ENCODE results near the gene ANKMY1.

DNA sequence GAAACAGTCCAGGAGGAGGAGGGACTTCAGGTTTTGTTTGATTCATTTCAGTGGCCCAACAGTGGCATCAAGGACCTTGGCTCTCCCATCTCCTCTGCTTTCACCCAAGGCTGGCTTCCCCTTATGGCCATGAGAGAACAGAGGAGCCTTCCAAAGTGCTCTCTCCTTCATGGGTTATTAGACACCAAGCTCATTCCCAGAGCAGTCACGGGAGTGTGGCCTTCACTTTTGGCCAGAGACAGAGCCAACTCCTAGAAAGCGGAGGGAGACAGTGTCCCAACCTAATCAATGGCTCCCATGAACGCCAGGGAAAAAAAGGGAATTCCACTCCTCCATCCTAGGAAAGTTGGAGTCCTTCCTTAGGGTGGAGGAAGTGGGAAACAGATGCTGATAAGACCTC lies 1.5 kb upstream of the ANKMY1 start:
- TF ChIP-seq, protein P1, sequence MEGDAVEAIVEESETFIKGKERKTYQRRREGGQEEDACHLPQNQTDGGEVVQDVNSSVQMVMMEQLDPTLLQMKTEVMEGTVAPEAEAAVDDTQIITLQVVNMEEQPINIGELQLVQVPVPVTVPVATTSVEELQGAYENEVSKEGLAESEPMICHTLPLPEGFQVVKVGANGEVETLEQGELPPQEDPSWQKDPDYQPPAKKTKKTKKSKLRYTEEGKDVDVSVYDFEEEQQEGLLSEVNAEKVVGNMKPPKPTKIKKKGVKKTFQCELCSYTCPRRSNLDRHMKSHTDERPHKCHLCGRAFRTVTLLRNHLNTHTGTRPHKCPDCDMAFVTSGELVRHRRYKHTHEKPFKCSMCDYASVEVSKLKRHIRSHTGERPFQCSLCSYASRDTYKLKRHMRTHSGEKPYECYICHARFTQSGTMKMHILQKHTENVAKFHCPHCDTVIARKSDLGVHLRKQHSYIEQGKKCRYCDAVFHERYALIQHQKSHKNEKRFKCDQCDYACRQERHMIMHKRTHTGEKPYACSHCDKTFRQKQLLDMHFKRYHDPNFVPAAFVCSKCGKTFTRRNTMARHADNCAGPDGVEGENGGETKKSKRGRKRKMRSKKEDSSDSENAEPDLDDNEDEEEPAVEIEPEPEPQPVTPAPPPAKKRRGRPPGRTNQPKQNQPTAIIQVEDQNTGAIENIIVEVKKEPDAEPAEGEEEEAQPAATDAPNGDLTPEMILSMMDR (IDR thresholded peaks at IDR 0.05 in 8 of 11, conservative IDR thresholded peaks at IDR 0.05 in 3 of 11), result no peak
- TF ChIP-seq POLR2AphosphoS5 (IDR thresholded peaks at IDR 0.05) (no peak), POLR2A (IDR thresholded peaks at IDR 0.05) (no peak)

All from spleen (tissue), 7 donors.